Renal cortical epithelial cell (primary cell): Measurements from ENCODE around the gene BAIAP2. TPM values are rescaled to one million over a fixed set of nuclear protein-coding genes. Genes with fewer than 3 reads are reported as not detected.

Experiments used
- DNase-seq: peaks from one replicate; pipeline ENCODE4 v3.0.0-alpha.2; 2011; ENCODE audit warnings: low read depth
- total RNA-seq: library from RNA; depleted of rRNA; stranded (reverse); fragments of >200 nt; gene quantifications from 2 replicates; pipeline ENCODE4 v1.2.3, GENCODE V29; 2014

BAIAP2 gene, protein sequence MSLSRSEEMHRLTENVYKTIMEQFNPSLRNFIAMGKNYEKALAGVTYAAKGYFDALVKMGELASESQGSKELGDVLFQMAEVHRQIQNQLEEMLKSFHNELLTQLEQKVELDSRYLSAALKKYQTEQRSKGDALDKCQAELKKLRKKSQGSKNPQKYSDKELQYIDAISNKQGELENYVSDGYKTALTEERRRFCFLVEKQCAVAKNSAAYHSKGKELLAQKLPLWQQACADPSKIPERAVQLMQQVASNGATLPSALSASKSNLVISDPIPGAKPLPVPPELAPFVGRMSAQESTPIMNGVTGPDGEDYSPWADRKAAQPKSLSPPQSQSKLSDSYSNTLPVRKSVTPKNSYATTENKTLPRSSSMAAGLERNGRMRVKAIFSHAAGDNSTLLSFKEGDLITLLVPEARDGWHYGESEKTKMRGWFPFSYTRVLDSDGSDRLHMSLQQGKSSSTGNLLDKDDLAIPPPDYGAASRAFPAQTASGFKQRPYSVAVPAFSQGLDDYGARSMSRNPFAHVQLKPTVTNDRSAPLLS
- total RNA-seq, result 29.2 and 55.2 TPM in 2 replicates

DNA sequence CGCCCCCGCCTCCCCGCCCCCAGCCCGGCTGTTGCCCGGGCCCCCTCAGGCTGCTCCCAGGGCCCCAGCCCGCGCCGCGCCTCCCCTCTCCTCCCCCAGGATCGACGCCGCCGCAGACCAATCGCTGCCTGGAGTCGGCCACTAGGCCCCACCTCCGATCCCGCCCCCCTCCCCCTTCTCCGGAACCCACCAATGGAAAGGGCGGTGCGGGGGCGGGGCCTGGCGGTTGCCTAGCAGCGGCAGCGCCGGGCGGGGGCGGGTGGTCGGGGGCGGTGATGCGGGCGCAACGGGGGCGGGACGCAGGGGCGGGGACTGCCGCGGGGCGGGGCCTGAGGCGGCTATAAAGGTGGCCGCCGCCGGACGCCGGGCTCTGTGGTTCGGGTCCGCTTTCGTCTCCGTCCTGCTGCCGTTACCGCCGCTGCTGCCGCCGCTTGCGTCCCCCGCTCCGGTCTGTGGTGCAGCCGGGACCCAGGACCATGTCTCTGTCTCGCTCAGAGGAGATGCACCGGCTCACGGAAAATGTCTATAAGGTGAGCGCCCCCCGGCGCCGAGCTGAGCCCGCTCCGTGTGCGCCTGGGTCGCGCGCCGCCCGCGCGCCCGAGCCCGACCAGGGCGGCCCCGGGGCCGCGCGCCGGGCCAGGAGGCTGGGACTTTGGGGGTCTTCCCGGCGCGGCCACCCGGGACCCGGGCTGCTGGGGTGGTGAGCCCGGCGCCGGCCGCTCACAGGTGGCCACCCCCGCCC lies at the start of gene BAIAP2:
Gene BAIAP2, plus strand, starts transcription at position 373 of the 742 bp plus-strand sequence. Its CDS starts 104 bp downstream, at position 477.
- peak; percentile 69 for DNase-seq

- no peak for DNase-seq
Observed at GRCh38 chr17:80986046-80986445, 48.9 kb upstream of the BAIAP2 start.

GRCh38 chr17:80986816-80987475 lies 48.0 kb upstream of the BAIAP2 start:
- DNase-seq, result no peak

DNA sequence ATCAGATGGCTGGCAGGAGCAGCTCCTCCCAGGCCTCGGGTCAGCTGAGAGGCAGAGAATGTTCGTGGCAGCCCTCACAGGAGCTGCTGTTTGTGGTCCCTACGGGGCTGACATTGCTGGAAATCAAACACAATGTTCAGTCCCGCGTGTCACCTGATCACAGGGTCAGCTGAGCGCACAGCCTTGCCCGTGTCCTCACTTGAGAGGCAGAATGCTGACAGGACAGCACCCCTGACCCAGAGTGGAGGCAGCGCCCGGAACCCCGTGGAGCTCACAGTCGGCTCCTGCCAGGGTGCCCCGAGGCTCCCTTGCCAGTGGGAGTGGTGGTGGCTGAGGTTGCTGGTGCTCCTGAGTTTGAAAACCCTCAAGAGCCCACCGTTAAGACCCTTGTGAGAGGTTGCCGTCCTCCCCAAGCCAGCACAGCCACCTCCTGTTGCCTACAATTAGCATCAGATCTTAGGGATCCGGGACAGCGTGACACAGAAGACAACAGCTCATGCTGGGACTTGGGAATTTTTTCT lies 47.0 kb upstream of the BAIAP2 start:
- DNase-seq, result no peak

GRCh38 chr17:80989586-80989913 lies 45.4 kb upstream of the BAIAP2 start:
- DNase-seq, result no peak

DNA sequence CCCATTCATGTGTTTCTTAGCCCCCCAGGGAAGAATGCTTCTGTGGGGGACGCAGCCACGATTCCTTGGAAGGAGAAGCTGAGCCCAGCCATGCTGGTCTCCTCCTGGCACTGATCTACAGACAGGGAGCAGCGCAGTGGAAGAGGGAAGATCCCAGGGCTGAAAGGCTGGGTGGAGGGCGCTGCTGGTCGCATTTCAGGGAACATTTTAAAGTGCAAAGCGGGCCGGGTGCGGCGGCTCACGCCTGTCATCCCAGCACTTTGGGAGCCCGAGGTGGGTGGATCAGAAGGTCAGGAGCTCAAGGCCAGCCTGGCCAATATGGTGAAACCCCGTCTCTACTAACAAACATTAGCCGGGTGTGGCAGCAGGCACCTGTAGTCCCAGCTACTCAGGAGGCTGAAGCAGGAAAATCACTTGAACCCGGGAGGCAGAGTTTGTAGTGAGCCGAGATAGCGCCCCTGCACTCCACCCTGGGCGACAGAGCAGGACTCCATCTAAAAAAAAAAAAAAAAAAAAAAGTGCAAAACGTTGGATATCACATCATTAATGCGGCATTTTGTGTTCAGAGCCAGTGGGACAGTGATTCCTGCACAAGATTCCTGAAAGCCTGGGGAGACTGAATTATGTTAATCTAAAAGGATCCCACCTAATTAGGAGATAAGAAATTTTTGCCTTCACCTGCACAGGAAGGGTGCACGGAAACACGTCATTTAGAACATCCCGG lies 43.9 kb upstream of the BAIAP2 start:
- no peak for DNase-seq

- peak; percentile 18 for DNase-seq
Observed at GRCh38 chr17:80991645-80992076, 43.3 kb upstream of the BAIAP2 start, which contains the start of gene CHMP6. CHMP6 (plus strand) TSS chr17:80991841; CDS start chr17:80991919, 78 bp downstream.

DNA sequence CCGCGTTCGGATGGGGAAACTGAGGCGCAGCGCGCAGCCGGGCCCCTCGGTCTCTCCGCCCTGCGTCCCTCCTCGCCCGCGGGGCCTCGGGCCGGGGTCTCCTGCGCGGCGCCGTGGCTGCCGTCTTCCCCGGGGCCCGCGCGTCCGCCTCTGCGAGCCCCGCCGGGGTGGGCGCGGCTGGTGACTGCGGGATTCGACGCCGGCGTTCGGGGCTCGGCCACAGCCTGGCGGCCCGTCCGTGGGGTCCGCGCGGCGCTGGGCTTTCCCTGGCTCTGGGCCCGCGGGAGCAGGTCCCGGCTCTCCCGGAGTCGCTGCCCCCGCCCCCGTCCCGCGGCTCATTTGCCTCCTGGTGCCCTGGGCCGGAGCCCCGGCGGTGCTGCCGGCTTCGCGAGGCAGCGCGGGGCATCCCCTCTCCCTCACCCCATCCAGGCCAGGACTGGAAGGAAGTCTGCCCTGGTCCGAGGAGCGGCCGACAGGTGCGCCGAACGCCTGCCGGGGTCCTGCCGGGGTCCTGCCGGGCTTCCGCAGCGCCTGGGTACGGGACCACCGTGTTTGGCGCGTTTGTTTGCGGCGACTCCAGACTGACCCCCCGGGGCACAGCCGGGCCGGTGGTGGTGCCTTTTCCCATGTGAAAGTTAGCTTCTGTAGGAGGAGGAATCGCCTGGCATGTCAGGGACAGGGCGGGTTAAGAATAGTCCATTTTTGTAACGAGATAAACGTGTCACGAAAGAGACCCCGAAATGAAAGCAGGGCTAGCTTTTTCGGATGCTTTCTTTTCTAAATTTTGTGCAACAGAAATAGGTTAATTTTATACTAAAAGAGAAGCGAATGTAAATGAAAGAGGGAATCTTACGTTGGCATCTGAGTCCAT lies 42.6 kb upstream of the BAIAP2 start:
- no peak for DNase-seq

DNA sequence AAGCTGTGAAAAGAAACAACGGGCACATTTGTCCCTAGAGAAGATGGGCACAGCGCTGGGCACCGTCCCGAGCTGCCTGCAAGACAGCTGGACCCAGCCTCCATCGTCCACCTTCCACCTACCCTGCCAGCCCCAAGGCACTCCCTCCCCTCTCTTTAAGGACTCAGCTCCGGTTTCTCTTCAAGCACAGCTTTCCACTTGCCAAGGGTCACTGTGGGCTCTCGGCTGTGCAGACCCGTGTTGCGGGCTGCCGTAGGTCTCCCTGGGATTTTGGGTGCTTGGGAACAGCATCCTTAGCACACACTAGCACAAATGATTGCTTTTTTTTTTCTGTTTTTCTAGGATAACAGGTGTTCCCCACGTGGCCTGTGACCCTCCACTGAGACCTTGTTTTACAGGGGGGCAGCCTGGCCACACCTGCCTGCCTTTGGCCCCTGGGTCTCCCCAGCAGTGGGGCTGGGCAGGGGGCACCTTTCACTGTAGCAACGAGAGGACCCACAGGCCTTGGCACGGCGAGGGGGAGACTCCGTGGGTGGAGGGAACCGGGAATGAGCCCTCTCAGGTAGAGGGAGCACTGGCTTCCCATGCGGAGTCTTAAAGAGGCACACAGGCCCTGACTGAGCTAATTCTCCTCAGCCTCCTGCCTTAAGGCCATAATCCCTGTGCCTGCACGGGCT lies 41.9 kb upstream of the BAIAP2 start:
- no peak for DNase-seq

DNA sequence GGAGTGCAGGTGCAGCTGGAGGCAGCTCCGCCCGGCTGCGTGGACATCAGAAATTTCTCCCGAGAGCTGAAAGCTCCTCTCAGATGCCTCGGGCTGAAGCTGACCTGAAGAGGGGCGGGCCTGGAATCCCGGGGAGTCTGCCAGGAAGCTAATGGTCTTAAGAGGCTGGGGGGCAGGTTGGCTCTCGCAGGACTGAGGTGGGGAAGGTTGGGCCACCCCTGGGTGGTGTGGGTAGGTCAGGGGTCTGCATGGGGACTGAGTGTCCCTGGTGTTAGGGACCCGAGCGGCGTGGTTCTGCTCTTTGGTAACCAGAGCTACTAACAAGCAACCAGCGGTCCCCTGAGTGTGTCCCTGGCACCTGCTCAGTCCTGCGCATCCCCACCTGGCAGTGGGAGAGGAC lies 39.8 kb upstream of the BAIAP2 start:
- no peak for DNase-seq

GRCh38 chr17:80996422-80997305 lies 38.3 kb upstream of the BAIAP2 start:
- DNase-seq, result no peak

GRCh38 chr17:80997424-80998117 lies 37.4 kb upstream of the BAIAP2 start:
- no peak for DNase-seq

GRCh38 chr17:80998118-80998747 lies 36.7 kb upstream of the BAIAP2 start:
- no peak for DNase-seq

DNA sequence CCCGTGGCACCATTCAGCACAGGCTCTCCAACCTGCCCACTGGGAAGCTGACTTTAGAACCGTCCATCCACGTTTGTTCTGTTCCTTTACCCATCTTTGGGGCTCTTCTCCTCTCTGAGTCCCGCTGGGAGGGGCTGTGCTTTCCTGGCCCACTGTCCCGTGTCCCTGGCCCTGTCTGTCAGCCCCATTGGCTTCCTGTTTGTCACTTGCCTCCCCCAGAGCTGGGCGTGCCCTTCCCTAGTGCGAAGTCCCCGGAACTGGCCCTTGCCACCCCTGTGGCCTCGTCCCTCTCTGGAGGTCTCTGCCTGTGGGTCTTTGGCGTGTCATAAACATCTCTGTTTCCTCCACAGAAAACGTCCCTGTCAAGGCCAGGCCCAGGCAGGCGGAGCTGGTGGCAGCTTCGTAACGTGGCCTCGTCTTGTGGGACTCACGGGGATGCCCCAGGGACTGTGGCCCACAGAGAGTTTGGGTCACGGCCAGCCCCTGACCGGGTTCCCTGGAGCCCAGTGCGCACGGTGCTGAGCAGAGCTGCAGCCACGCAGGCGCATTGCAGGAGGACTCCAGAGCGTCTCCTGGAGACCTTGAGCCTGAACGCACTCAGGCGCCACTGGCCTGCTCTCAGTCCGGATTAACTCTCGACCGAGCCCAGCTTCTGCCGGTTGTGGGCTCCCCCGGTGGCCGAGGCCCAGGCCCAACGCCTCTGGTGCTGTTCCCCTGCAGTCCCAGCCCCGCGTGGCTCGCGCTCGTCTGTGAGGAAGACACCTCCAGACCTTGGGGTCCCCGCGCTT lies 36.0 kb upstream of the BAIAP2 start:
- no peak for DNase-seq

DNA sequence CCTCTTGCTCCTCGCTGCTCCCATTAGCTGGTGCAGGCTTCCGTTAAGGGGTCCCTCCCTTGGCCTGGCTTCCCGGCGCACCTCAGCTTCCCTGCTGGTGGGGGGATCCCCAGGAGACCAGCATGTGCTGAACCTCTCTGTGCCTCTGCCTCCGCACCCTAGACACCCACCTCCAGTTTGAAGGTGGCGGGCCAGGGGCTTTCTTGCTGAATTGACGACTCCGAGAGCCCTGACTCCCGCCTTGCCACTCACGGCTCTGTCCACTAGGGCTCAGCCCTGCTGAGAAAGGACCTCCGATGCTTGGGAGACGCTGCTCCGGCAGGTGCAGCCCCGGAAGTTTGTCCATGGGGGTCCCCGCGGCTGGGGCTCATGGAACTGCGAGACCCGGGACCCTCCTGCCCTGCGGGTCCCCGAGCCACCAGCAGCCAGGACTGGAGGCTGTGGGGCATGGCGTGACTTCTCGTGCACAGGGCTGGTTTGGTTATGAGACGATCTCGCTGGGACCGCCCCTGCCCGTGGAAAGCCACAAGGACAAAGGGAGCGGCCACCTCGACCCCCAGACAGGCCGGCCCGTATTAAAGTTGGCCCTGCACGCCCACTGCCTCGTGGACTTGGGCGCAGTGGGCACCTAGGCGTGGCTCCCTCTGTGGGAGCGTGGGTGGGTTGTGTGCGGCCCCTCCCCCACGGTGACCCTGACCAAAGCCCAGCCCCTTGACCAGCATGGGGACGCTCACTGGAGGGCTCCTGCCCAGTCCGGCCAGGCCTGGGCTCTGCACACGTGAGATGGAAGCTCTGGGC lies 35.2 kb upstream of the BAIAP2 start:
- DNase-seq, result no peak

- no peak for DNase-seq
Observed at GRCh38 chr17:81000334-81000630, 34.7 kb upstream of the BAIAP2 start.
